AG09319 (cell line): ENCODE measurements around the gene KRTAP10-1.

Experiments
- DNase-seq: peaks from one replicate; pipeline ENCODE4 v3.0.0-alpha.2; 2010; ENCODE audit warnings: low read depth; ENCODE audit errors: extremely low read depth
- CTCF ChIP-seq: IDR thresholded peaks from 2 replicates; pipeline ENCODE4 v1.5.1; 2011; ENCODE audit warnings: low read depth, mild to moderate bottlenecking, inconsistent platforms, low read length, moderate library complexity

KRTAP10-1 gene

DNA sequence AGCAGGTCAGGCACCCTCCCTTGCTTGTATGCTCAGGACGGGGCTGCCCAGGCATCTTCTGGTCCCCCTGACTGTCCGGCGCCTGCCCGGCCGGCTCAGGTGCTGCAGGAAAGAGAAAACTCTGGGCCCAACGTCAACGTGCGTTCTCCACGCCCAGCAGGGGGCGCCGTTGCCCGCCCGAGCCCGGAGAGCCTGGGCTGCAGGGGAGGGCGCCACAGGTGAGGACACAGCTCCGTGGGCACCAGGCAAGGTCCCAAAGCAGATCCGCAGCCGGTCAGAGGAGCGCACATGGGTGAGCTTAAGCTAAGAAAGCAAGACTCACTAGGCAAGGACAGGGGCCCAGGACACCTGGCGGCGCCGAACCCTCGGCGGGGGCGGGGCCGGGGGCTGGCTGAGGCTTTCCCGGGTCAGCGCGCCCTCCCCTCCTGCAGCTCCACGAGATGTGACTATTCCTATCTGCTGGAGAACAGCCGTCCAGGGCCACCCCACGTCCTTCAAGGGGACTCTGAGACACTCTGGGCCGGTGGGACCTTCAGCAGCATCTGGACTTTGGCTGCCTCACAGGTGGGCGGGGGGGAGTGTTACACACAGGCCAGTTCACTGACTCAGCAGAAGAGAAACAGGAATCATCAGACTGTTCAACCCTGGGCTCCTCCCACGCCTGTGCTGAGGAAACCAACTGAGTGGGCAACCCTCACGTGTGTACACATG, 29.3 kb downstream of the KRTAP10-1 start:
- no peak for DNase-seq
- TF ChIP-seq CTCF: peak; percentile 52

DNA sequence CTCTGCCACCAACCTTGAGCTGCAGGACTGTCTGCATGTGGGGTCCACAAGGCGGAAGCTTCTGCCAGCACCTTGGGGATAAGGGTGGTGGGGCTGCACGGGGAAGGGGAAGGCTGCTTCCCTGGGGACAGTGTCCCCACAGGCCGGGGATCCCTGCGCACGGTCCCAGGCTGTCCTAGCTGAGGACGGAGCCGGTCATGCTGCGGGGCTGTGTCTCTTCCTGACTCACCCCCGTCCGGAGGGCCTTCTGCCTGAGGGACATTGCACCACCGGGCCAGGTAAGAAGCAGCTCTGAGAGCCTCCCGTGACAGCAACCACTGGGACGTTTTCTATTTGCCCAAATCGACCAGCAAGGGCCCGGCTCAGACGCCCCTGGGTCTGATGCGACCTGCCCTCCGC, 29.9 kb downstream of the KRTAP10-1 start:
- TF ChIP-seq CTCF: no peak
- no peak for DNase-seq

GRCh38 chr21:44509539-44509938, 30.5 kb downstream of the KRTAP10-1 start:
- TF ChIP-seq CTCF: no peak
- DNase-seq: no peak

- no peak for TF ChIP-seq CTCF
- no peak for DNase-seq
Observed at GRCh38 chr21:44508711-44509445, 31.1 kb downstream of the KRTAP10-1 start.

DNA sequence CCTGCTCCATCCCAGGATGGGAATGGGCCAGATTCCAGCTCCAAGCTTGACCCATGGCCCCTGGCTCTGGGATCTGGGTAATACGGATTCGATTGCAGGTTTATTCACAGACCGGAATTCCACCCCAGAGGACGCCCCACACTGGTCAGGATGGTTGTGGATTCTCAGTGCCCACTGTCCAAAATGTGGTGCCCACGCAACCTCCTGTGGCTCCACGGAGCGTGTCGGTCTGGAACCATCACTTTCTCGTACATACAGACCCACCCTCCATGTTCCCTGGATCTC, 31.6 kb downstream of the KRTAP10-1 start:
- no peak for TF ChIP-seq CTCF
- DNase-seq: no peak

DNA sequence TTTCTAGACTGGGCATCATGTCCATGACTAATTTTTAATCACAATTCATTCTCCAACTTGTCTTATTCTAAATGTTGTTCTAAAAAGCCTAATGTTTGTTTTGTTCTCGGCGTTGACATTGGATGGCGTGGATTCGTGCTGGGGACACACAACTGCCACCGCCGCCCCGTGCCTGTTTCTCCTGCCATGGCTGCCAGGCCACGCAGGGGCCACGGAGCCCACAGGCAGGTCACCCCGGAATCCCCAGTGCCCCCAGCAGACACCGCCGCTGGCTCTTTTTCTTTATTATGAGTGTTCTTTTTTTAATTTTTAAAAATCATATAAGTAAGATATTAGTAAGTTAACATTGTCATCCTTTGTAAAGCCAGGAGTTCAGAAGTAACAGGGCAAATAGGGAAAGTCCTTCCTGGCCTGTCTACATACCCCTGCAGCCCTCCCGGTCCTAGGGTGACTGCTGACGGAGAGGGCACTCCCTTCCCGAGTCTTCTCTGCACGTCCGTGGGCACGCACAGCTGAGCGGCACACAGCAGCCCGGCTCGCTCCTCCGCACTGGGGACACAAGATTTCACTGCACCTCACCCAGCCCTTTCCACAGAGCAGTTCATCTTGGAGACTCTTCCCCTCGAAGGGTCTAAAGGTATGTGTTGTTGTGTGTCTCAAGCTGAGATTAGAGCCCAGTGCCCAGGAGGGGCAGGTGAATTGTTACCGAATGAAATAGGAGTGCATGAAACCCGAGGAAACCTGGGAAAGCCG, 32.1 kb downstream of the KRTAP10-1 start:
- DNase-seq: no peak
- TF ChIP-seq CTCF: no peak
